DND-41 (cell line): ENCODE data around the gene THSD4.

ENCODE experiments used
- ATAC-seq: fragments of 200-7000 bp; cut with Tn5 transposase; 3 replicates; pipeline ENCODE4 v1.9.1; 2021; ENCODE audit warnings: low read depth; ENCODE audit not compliant: insufficient read depth
- DNase-seq: peaks from one replicate; pipeline ENCODE4 v3.0.0-alpha.2; 2020
- H2AFZ ChIP-seq: 2 replicates; pipeline ENCODE4 v1.6.0; 2012; ENCODE audit warnings: low read depth, low read length
- H3K27ac ChIP-seq: 2 replicates; pipeline ENCODE4 v1.5.1; 2012; ENCODE audit warnings: low read length, inconsistent platforms
- H3K27me3 ChIP-seq: fragments of 200-600 bp; sonication (generic); 2 replicates; pipeline ENCODE4 v1.6.0; 2012; ENCODE audit warnings: low read length, mild to moderate bottlenecking, inconsistent platforms; ENCODE audit not compliant: insufficient read depth, poor library complexity
- H3K36me3 ChIP-seq: 2 replicates; pipeline ENCODE4 v1.5.1; 2012; ENCODE audit warnings: low read length, inconsistent platforms; ENCODE audit not compliant: insufficient read depth
- H3K4me1 ChIP-seq: 2 replicates; pipeline ENCODE4 v1.5.1; 2012; ENCODE audit warnings: mild to moderate bottlenecking, low read length; ENCODE audit not compliant: insufficient read depth
- H3K4me2 ChIP-seq: 2 replicates; pipeline ENCODE4 v1.6.0; 2012; ENCODE audit warnings: mild to moderate bottlenecking, moderate library complexity, low read length, inconsistent platforms; ENCODE audit not compliant: insufficient read depth
- H3K4me3 ChIP-seq, 2 experiments: fragments of 200-600 bp in 1 of 2; shearing (Covaris generic) in 1 of 2; 2 replicates each; pipeline ENCODE4 v1.5.1; 2012 to 2016; ENCODE audit warnings: inconsistent platforms in 2 of 2, low read length in 2 of 2, mild to moderate bottlenecking in 2 of 2, low read depth in 1 of 2, moderate library complexity in 1 of 2
- H3K79me2 ChIP-seq: 2 replicates; pipeline ENCODE4 v1.6.0; 2012; ENCODE audit warnings: low read length, inconsistent platforms; ENCODE audit not compliant: insufficient read depth
- H3K9ac ChIP-seq: 2 replicates; pipeline ENCODE4 v1.6.0; 2012; ENCODE audit warnings: low read depth, mild to moderate bottlenecking, inconsistent platforms, low read length, moderate library complexity
- H3K9me3 ChIP-seq: 2 replicates; pipeline ENCODE4 v1.5.1; 2012; ENCODE audit warnings: low read length, moderate library complexity, mild to moderate bottlenecking, inconsistent platforms; ENCODE audit not compliant: insufficient read depth, severe bottlenecking
- H4K20me1 ChIP-seq: 2 replicates; pipeline ENCODE4 v1.6.0; 2012; ENCODE audit warnings: low read length; ENCODE audit not compliant: insufficient read depth
- EZH2 ChIP-seq: IDR thresholded peaks from 3 replicates; pipeline ENCODE4 v1.6.1; 2012; ENCODE audit warnings: borderline replicate concordance, low read depth, mild to moderate bottlenecking, moderate library complexity, low read length, inconsistent platforms; ENCODE audit not compliant: severe bottlenecking
- TF ChIP-seq, protein P1 (sequence below): IDR thresholded peaks from 2 replicates; pipeline ENCODE4 v1.5.1; 2012; ENCODE audit warnings: borderline replicate concordance, low read length, moderate library complexity, mild to moderate bottlenecking; ENCODE audit not compliant: poor library complexity, severe bottlenecking; ENCODE audit errors: extremely low read depth

Gene THSD4

DNA sequence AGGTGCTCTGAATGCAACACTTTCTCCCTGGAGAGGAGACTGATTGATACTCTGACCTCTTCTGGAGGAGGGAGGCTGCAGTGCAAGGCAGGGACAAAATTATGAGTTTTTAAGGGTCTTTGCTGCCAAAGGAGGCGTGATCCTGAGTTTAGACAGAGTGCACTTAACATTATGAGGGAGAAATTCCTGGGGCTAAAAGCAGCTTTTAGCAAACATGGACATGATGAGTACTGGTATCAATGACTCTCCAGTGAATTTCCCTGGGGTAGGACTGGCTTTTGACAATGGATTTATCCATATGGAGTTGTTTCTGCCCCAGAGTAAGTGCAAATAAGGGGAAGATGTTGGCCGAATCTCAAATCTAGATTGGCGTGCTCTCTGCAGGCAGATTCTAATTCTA is 133.1 kb downstream of the THSD4 start:
- Histone ChIP-seq H3K79me2 (no peaks in the 10 kb centered on the region), H3K27me3 (no peaks in the 10 kb centered on the region), H4K20me1 (no peaks in the 10 kb centered on the region), H3K4me2 (no peak overlapping the region), H3K4me1 (no peaks in the 10 kb centered on the region), H3K9me3 (no peaks in the 10 kb centered on the region), H3K4me3 (no peak overlapping the region), H3K9ac (no peak overlapping the region), H3K36me3 (no peaks in the 10 kb centered on the region), H3K27ac (no peak overlapping the region), H2AFZ (no peak overlapping the region)
- TF ChIP-seq, protein P1, sequence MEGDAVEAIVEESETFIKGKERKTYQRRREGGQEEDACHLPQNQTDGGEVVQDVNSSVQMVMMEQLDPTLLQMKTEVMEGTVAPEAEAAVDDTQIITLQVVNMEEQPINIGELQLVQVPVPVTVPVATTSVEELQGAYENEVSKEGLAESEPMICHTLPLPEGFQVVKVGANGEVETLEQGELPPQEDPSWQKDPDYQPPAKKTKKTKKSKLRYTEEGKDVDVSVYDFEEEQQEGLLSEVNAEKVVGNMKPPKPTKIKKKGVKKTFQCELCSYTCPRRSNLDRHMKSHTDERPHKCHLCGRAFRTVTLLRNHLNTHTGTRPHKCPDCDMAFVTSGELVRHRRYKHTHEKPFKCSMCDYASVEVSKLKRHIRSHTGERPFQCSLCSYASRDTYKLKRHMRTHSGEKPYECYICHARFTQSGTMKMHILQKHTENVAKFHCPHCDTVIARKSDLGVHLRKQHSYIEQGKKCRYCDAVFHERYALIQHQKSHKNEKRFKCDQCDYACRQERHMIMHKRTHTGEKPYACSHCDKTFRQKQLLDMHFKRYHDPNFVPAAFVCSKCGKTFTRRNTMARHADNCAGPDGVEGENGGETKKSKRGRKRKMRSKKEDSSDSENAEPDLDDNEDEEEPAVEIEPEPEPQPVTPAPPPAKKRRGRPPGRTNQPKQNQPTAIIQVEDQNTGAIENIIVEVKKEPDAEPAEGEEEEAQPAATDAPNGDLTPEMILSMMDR = no peak
- TF ChIP-seq EZH2 = no peak
- no peak for DNase-seq
- no peak for ATAC-seq

DNA sequence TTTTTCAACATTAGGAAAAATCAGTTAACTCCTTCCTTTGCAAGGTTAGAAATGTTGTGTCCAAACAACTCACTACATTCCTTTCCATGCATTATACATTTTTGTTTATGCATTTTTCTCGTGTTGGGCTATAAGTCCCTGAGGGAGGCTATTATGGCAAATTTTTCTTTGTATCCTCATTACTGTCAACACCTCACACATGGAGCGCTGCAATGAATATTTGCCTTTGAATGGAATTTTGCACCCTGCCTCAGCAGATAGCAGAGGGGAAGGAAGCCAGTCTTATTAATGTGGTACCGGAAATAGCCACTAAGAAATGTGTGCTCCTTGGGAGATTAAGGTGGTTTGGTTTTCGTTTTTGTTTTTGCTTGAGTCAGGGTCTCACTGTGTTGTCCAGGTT is 134.7 kb downstream of the THSD4 start:
- Histone ChIP-seq H3K9me3 (no peaks in the 10 kb centered on the region), H3K27ac (no peak overlapping the region), H4K20me1 (no peaks in the 10 kb centered on the region), H3K9ac (no peak overlapping the region), H2AFZ (no peak overlapping the region), H3K4me1 (no peaks in the 10 kb centered on the region), H3K4me3 (no peak overlapping the region), H3K36me3 (no peaks in the 10 kb centered on the region), H3K4me2 (no peak overlapping the region), H3K79me2 (no peaks in the 10 kb centered on the region), H3K27me3 (no peaks in the 10 kb centered on the region)
- DNase-seq (no peak), ATAC-seq (no peak)
- TF ChIP-seq, protein P1 = no peak
- no peak for TF ChIP-seq EZH2

DNA sequence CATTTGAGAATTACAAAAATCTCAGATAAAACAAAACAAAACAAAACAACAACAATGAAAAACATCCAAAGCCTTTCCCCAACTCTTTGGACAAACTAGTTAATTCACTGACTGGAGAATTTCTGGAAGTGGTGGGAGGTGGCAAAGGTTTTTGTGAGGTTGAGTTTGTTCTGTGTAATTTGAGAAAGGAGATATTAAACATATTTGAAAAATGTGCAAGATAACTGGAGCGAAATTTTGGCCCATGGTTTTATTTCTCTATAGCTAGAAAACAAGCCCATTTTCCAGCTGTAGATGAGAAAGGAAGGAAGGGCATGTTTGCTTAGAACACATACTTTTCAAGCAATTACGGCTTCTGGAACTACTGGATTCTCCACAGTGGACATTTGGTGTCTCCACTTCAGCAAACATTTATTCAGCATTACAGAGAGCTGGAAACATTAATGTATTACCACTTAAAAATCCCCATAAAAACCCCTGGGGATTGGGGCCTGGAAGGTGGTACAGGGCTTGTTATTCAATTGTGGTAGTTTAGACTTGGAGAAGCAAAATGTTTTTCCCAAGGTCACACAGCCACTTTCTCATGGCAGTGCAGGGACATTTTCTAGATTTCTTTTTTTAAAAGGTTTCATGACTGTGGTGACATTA is 135.8 kb downstream of the THSD4 start:
- DNase-seq (no peak), ATAC-seq (no peak)
- no peak overlapping the region for H3K4me2 ChIP-seq
- no peak overlapping the region for H2AFZ ChIP-seq
- no peaks in the 10 kb centered on the region for H3K79me2 ChIP-seq
- no peaks in the 10 kb centered on the region for H3K27me3 ChIP-seq
- H3K9me3 ChIP-seq = no peaks in the 10 kb centered on the region
- H3K27ac ChIP-seq = no peak overlapping the region
- no peak overlapping the region for H3K9ac ChIP-seq
- H3K4me1 ChIP-seq = no peaks in the 10 kb centered on the region
- no peak overlapping the region for H3K4me3 ChIP-seq
- no peaks in the 10 kb centered on the region for H3K36me3 ChIP-seq
- H4K20me1 ChIP-seq = no peaks in the 10 kb centered on the region
- TF ChIP-seq EZH2 = no peak
- TF ChIP-seq, protein P1 = no peak
